Brain microvascular endothelial cell (primary cell): ENCODE measurements around the gene NYAP2.

Experiments used
- DNase-seq: peaks from one replicate; pipeline ENCODE4 v3.0.0-alpha.2; 2020
- H3K27ac ChIP-seq: fragments of 250-450 bp; sonication (Bioruptor Pico); 2 replicates; pipeline ENCODE4 v1.5.1; 2020; ENCODE audit warnings: mild to moderate bottlenecking, moderate library complexity
- H3K27me3 ChIP-seq: fragments of 250-450 bp; sonication (Bioruptor Pico); replicated peaks from 2 replicates; pipeline ENCODE4 v1.5.1; 2020; ENCODE audit warnings: mild to moderate bottlenecking
- H3K36me3 ChIP-seq: fragments of 250-450 bp; sonication (Bioruptor Pico); replicated peaks from 2 replicates; pipeline ENCODE4 v1.5.1; 2020; ENCODE audit warnings: mild to moderate bottlenecking
- H3K4me3 ChIP-seq: 2 replicates; pipeline ENCODE4 v1.5.1; 2011; ENCODE audit warnings: low read depth, mild to moderate bottlenecking, control low read depth, low read length, moderate library complexity
- CTCF ChIP-seq: IDR thresholded peaks from 2 replicates; pipeline ENCODE4 v1.5.1; 2011; ENCODE audit warnings: low read depth, mild to moderate bottlenecking, moderate library complexity, low read length, control low read depth, inconsistent platforms; ENCODE audit errors: missing control alignments
- in situ Hi-C: cut with HindIII; loops from 2 replicates; pipeline ENCODE4 v1.10.0; 2017; ENCODE audit warnings: low sequenced_read_pairs, low pct_ligation_motif_present

NYAP2 gene

GRCh38 chr2:225532096-225532495 lies 132.6 kb downstream of the NYAP2 start:
- no peak overlapping the region for H3K4me3 ChIP-seq
- in situ Hi-C loops, result no loop called here
- TF ChIP-seq CTCF, result no peak
- H3K36me3 ChIP-seq, result no peaks in the 10 kb centered on the region
- DNase-seq, result no peak
- no peak overlapping the region for H3K27ac ChIP-seq
- no peaks in the 10 kb centered on the region for H3K27me3 ChIP-seq

- DNase-seq, result no peak
- TF ChIP-seq CTCF, result no peak
- H3K36me3 ChIP-seq, result no peaks in the 10 kb centered on the region
- no peaks in the 10 kb centered on the region for H3K27me3 ChIP-seq
- no peak overlapping the region for H3K27ac ChIP-seq
- in situ Hi-C loops, result no loop called here
- no peak overlapping the region for H3K4me3 ChIP-seq
Observed at GRCh38 chr2:225534037-225534436, 134.5 kb downstream of the NYAP2 start.

- no peak overlapping the region for H3K27ac ChIP-seq
- DNase-seq, result no peak
- in situ Hi-C loops, result no loop called here
- no peak overlapping the region for H3K4me3 ChIP-seq
- H3K27me3 ChIP-seq, result no peaks in the 10 kb centered on the region
- no peaks in the 10 kb centered on the region for H3K36me3 ChIP-seq
- no peak for TF ChIP-seq CTCF
Observed at GRCh38 chr2:225534697-225535096, 135.2 kb downstream of the NYAP2 start.

- Histone ChIP-seq H3K27ac (no peak overlapping the region), H3K4me3 (no peak overlapping the region), H3K27me3 (no peaks in the 10 kb centered on the region), H3K36me3 (no peaks in the 10 kb centered on the region)
- in situ Hi-C loops, result no loop called here
- TF ChIP-seq CTCF, result no peak
- no peak for DNase-seq
Observed at GRCh38 chr2:225536036-225536435, 136.5 kb downstream of the NYAP2 start.

- no peak overlapping the region for H3K27ac ChIP-seq
- TF ChIP-seq CTCF, result no peak
- H3K27me3 ChIP-seq, result no peaks in the 10 kb centered on the region
- DNase-seq, result no peak
- no peak overlapping the region for H3K4me3 ChIP-seq
- H3K36me3 ChIP-seq, result no peaks in the 10 kb centered on the region
- in situ Hi-C loops, result no loop called here
Observed at GRCh38 chr2:225543626-225544025, 144.1 kb downstream of the NYAP2 start.

- Histone ChIP-seq H3K27me3 (no peaks in the 10 kb centered on the region), H3K36me3 (no peaks in the 10 kb centered on the region), H3K4me3 (no peak overlapping the region), H3K27ac (no peak overlapping the region)
- peak; percentile 17 for TF ChIP-seq CTCF
- in situ Hi-C loops, result no loop called here
- DNase-seq, result no peak
Observed at GRCh38 chr2:225556461-225556860, 157.0 kb downstream of the NYAP2 start.
